HCT116 (cell line): ENCODE results near the gene MADD. TPM values are rescaled to one million over a fixed set of nuclear protein-coding genes. Genes with fewer than 3 reads are reported as not detected.

Experiments
- ATAC-seq: fragments of 200-7000 bp; cut with Tn5 transposase; 2 replicates; pipeline ENCODE4 v1.9.1; 2020; ENCODE audit warnings: mild to moderate bottlenecking, moderate library complexity
- BruUV-seq: library from RNA; stranded (reverse); fragments of 400-500 nt; replicated peaks from 2 replicates; lab custom pipeline; 2021; lab: Mats Ljungman, UMichigan
- CTCF ChIA-PET: fragments of 300-600 bp; sonication (Branson Sonifier 250); formaldehyde crosslinking; loops from one replicate; lab custom pipeline; 2021; ENCODE audit warnings: antibody characterized with exemption; lab: Charles Lee
- POLR2A ChIA-PET: fragments of 300-600, 350-600 bp; sonication (Branson Sonifier 250); formaldehyde crosslinking; loops from one replicate; lab custom pipeline; 2021; ENCODE audit warnings: antibody characterized with exemption; lab: Charles Lee
- RAD21 ChIA-PET, 2 experiments: fragments of 300-600 bp; sonication (Branson Sonifier 250); formaldehyde crosslinking; loops; one replicate each; lab custom pipeline; 2023; ENCODE audit warnings: low total read pairs in 2 of 2; ENCODE audit not compliant: uncharacterized antibody in 2 of 2, unreplicated experiment in 2 of 2, low non-redundant PET in 1 of 2; lab: Charles Lee
- DNase-seq: peaks from one replicate; pipeline ENCODE4 v3.0.0-alpha.2; 2010; ENCODE audit warnings: low read depth, low spot score
- H2AFZ ChIP-seq: fragments of 200-600 bp; shearing (Covaris generic), sonication (generic); 2 replicates; pipeline ENCODE4 v1.6.1; 2017; ENCODE audit warnings: low read depth, mixed run types, mixed read lengths, antibody characterized with exemption, low read length; ENCODE audit not compliant: poor library complexity, severe bottlenecking
- H3K27ac ChIP-seq: 2 replicates; pipeline ENCODE4 v1.5.1; 2012; ENCODE audit warnings: low read depth, low read length
- H3K27me3 ChIP-seq: fragments of 200-600 bp; sonication (generic); 2 replicates; pipeline ENCODE4 v1.6.1; 2016; ENCODE audit warnings: mixed run types, low read length, mixed read lengths; ENCODE audit not compliant: insufficient read depth
- H3K36me3 ChIP-seq, 2 experiments: fragments of 200-500 bp in 1 of 2; fragments of 200-600 bp in 1 of 2; sonication (Bioruptor generic) in 1 of 2; sonication (generic) in 1 of 2; 2 replicates each; pipeline versions ENCODE4 v1.5.1 to v1.6.1; 2014 to 2016; ENCODE audit warnings: low read length in 2 of 2, inconsistent platforms in 1 of 2, mixed read lengths in 1 of 2, mixed run types in 1 of 2; ENCODE audit not compliant: insufficient read depth in 2 of 2, control insufficient read depth in 1 of 2
- H3K4me1 ChIP-seq, 2 experiments: fragments of 200-600 bp in 1 of 2; sonication (generic) in 1 of 2; 2 replicates each; pipeline versions ENCODE4 v1.5.1 to v1.6.1; 2012 to 2017; ENCODE audit warnings: low read length in 2 of 2, inconsistent platforms in 1 of 2, mild to moderate bottlenecking in 1 of 2, mixed read lengths in 1 of 2, mixed run types in 1 of 2, moderate library complexity in 1 of 2; ENCODE audit not compliant: insufficient read depth in 2 of 2, control insufficient read depth in 1 of 2
- H3K4me2 ChIP-seq: fragments of 200-600 bp; sonication (generic); 2 replicates; pipeline ENCODE4 v1.6.1; 2017; ENCODE audit warnings: mixed run types, low read length, mixed read lengths
- H3K4me3 ChIP-seq, 2 experiments: fragments of 200-600 bp in 1 of 2; sonication (generic) in 1 of 2; replicated peaks in 1 of 2; 2 replicates each; pipeline ENCODE4 v1.5.1; 2011 to 2016; ENCODE audit warnings: low read length in 2 of 2, control low read depth in 1 of 2, low read depth in 1 of 2, mild to moderate bottlenecking in 1 of 2, mixed read lengths in 1 of 2, mixed run types in 1 of 2
- H3K79me2 ChIP-seq: fragments of 200-600 bp; sonication (generic); 2 replicates; pipeline ENCODE4 v1.6.1; 2017; ENCODE audit warnings: mild to moderate bottlenecking, mixed run types, low read length, moderate library complexity, mixed read lengths; ENCODE audit not compliant: insufficient read depth
- H3K9ac ChIP-seq: fragments of 200-600 bp; sonication (generic); 2 replicates; pipeline ENCODE4 v1.6.1; 2016; ENCODE audit warnings: low read length, mixed read lengths
- H3K9me2 ChIP-seq: fragments of 200-600 bp; sonication (generic), shearing (Covaris generic); 2 replicates; pipeline ENCODE4 v1.6.1; 2017; ENCODE audit warnings: mixed run types, mild to moderate bottlenecking, moderate library complexity; ENCODE audit not compliant: insufficient read depth
- H3K9me3 ChIP-seq, 2 experiments: fragments of 200-500 bp in 1 of 2; fragments of 200-600 bp in 1 of 2; sonication (Bioruptor generic) in 1 of 2; sonication (generic) in 1 of 2; 2 replicates each; pipeline ENCODE4 v1.6.1; 2014 to 2017; ENCODE audit warnings: low read length in 2 of 2, mixed read lengths in 2 of 2, inconsistent platforms in 1 of 2, low read depth in 1 of 2, mild to moderate bottlenecking in 1 of 2, mixed run types in 1 of 2, moderate library complexity in 1 of 2; ENCODE audit not compliant: control insufficient read depth in 1 of 2, insufficient read depth in 1 of 2
- H4K20me1 ChIP-seq: fragments of 200-600 bp; sonication (generic), shearing (Covaris generic); 2 replicates; pipeline ENCODE4 v1.6.1; 2017; ENCODE audit warnings: mixed run types, mild to moderate bottlenecking, moderate library complexity; ENCODE audit not compliant: insufficient read depth
- CEBPB ChIP-seq: IDR thresholded peaks from 2 replicates; pipeline ENCODE4 v1.6.1; 2012; ENCODE audit warnings: low read depth
- ELF1 ChIP-seq: IDR thresholded peaks from 2 replicates; pipeline ENCODE4 v1.6.1; 2012; ENCODE audit warnings: low read depth, borderline replicate concordance
- EZH2 ChIP-seq: fragments of 200-600 bp; sonication (generic); IDR thresholded peaks from 2 replicates; pipeline ENCODE4 v1.6.1; 2017; ENCODE audit warnings: antibody characterized with exemption, mixed run types
- EZH2phosphoT487 ChIP-seq: fragments of 200-600 bp; IDR thresholded peaks from 2 replicates; pipeline ENCODE4 v1.6.1; 2018; ENCODE audit warnings: antibody characterized with exemption, borderline replicate concordance
- FOSL1 ChIP-seq: IDR thresholded peaks from 2 replicates; pipeline ENCODE4 v1.6.1; 2012; ENCODE audit warnings: low read depth
- JUND ChIP-seq: IDR thresholded peaks from 2 replicates; pipeline ENCODE4 v1.6.1; 2012
- POLR2A ChIP-seq: IDR thresholded peaks from 2 replicates; pipeline ENCODE4 v1.7.0; 2011; ENCODE audit warnings: borderline replicate concordance; ENCODE audit not compliant: insufficient read depth, insufficient read length; ENCODE audit errors: extremely low read depth
- POLR2AphosphoS5 ChIP-seq: IDR thresholded peaks from 2 replicates; pipeline ENCODE4 v1.6.1; 2011; ENCODE audit warnings: mild to moderate bottlenecking, low read depth, low read length, moderate library complexity
- SP1 ChIP-seq: IDR thresholded peaks from 2 replicates; pipeline ENCODE4 v1.6.1; 2012; ENCODE audit warnings: low read depth
- SRF ChIP-seq: IDR thresholded peaks from 2 replicates; pipeline ENCODE4 v1.6.1; 2012; ENCODE audit warnings: low read depth
- TCF7L2 ChIP-seq: IDR thresholded peaks from 2 replicates; pipeline ENCODE4 v1.7.0; 2011; ENCODE audit warnings: borderline replicate concordance, inconsistent platforms; ENCODE audit not compliant: insufficient read depth, insufficient read length; ENCODE audit errors: extremely low read depth
- YY1 ChIP-seq: IDR thresholded peaks from 2 replicates; pipeline ENCODE4 v1.6.1; 2011; ENCODE audit warnings: low read length, low read depth, moderate library complexity, mild to moderate bottlenecking; ENCODE audit not compliant: insufficient replicate concordance; ENCODE audit errors: extremely low read depth
- ZFX ChIP-seq: fragments of 450-650 bp; IDR thresholded peaks from 2 replicates; pipeline ENCODE4 v1.6.1; 2017
- ZNF274 ChIP-seq: fragments of 200-500 bp; sonication (Bioruptor generic); IDR thresholded peaks from 2 replicates; pipeline ENCODE4 v1.6.1; 2014; ENCODE audit warnings: mild to moderate bottlenecking, low read depth, low read length, inconsistent platforms
- intact Hi-C: fragments of 100-400 bp; cut with micrococcal nuclease; formaldehyde crosslinking; loops from 2 replicates; pipeline ENCODE4 v1.10.0; 2022
- total RNA-seq: library from RNA; stranded (reverse); gene quantifications from one replicate; pipeline ENCODE4 v1.2.1, GENCODE V29; 2021; ENCODE audit not compliant: unreplicated experiment
- TF ChIP-seq, protein P1 (sequence below), 3 experiments: fragments of 200-600 bp in 1 of 3; sonication (generic) in 1 of 3; IDR thresholded peaks in 2 of 3; conservative IDR thresholded peaks in 1 of 3; 2 replicates each; pipeline ENCODE4 v1.5.1; 2012 to 2017; ENCODE audit warnings: low read depth in 2 of 3, low read length in 2 of 3, antibody characterized with exemption in 1 of 3, borderline replicate concordance in 1 of 3, control low read depth in 1 of 3, mild to moderate bottlenecking in 1 of 3, mixed read lengths in 1 of 3, mixed run types in 1 of 3, moderate library complexity in 1 of 3; ENCODE audit not compliant: insufficient read depth in 1 of 3
- TF ChIP-seq, protein P2 (sequence below): IDR thresholded peaks from 2 replicates; pipeline ENCODE4 v1.6.1; 2012
- TF ChIP-seq, protein P3 (sequence below): IDR thresholded peaks from 2 replicates; pipeline ENCODE4 v1.6.1; 2011; ENCODE audit warnings: mild to moderate bottlenecking, low read length, moderate library complexity; ENCODE audit not compliant: insufficient replicate concordance; ENCODE audit errors: extremely low read depth
- TF ChIP-seq, protein P4 (sequence below): IDR thresholded peaks from 2 replicates; pipeline ENCODE4 v1.6.1; 2012; ENCODE audit warnings: low read depth

The MADD gene
- total RNA-seq, 1 experiment from 2014 or later: 37.1 TPM

DNA sequence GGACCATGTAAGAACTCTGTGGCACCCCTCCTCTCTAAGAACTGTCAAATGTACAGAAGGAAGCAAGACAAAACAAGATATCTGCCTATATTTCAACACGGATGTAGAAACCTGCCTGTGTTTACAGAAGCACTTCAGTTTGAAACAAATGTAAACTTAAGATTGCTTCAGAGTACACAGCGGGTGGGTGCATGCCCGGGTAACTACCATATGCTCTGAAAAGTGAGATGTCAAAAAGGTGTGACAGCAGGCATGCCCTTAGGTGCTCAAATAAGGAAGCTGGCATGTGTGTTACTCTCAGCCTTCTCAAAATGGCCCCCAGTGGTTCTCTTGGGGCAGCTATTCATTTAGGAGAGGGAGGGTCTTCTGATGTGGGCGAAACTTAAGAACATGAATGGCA lies 26.5 kb upstream of the MADD start:
- Histone ChIP-seq H3K9me2 (no peaks in the 10 kb centered on the region), H2AFZ (no peak overlapping the region)
- DNase-seq: no peak
- RAD21 ChIA-PET: no interaction called here
- CTCF ChIA-PET: interaction anchor here (1.0 kb wide), 1 partner anchor 15 kb away, joined by 3 read pairs; no protein-coding TSS in a partner anchor
- no peak for ATAC-seq
- TF ChIP-seq, protein P1, sequence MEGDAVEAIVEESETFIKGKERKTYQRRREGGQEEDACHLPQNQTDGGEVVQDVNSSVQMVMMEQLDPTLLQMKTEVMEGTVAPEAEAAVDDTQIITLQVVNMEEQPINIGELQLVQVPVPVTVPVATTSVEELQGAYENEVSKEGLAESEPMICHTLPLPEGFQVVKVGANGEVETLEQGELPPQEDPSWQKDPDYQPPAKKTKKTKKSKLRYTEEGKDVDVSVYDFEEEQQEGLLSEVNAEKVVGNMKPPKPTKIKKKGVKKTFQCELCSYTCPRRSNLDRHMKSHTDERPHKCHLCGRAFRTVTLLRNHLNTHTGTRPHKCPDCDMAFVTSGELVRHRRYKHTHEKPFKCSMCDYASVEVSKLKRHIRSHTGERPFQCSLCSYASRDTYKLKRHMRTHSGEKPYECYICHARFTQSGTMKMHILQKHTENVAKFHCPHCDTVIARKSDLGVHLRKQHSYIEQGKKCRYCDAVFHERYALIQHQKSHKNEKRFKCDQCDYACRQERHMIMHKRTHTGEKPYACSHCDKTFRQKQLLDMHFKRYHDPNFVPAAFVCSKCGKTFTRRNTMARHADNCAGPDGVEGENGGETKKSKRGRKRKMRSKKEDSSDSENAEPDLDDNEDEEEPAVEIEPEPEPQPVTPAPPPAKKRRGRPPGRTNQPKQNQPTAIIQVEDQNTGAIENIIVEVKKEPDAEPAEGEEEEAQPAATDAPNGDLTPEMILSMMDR (IDR thresholded peaks at IDR 0.05 in 2 of 3, conservative IDR thresholded peaks at IDR 0.05 in 1 of 3; ENCODE audit: borderline replicate concordance in 1 of 3, insufficient read depth in 1 of 3, low read depth in 2 of 3, low read length in 2 of 3): no peak
- no peak for TF ChIP-seq YY1
- no peak for TF ChIP-seq JUND
- TF ChIP-seq SRF: no peak
- TF ChIP-seq, protein P2, sequence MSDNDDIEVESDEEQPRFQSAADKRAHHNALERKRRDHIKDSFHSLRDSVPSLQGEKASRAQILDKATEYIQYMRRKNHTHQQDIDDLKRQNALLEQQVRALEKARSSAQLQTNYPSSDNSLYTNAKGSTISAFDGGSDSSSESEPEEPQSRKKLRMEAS: no peak
- no peak for TF ChIP-seq ELF1
- TF ChIP-seq POLR2A: no peak
- TF ChIP-seq, protein P3, sequence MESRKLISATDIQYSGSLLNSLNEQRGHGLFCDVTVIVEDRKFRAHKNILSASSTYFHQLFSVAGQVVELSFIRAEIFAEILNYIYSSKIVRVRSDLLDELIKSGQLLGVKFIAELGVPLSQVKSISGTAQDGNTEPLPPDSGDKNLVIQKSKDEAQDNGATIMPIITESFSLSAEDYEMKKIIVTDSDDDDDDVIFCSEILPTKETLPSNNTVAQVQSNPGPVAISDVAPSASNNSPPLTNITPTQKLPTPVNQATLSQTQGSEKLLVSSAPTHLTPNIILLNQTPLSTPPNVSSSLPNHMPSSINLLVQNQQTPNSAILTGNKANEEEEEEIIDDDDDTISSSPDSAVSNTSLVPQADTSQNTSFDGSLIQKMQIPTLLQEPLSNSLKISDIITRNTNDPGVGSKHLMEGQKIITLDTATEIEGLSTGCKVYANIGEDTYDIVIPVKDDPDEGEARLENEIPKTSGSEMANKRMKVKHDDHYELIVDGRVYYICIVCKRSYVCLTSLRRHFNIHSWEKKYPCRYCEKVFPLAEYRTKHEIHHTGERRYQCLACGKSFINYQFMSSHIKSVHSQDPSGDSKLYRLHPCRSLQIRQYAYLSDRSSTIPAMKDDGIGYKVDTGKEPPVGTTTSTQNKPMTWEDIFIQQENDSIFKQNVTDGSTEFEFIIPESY: no peak
- no peak for TF ChIP-seq ZFX
- TF ChIP-seq ZNF274: no peak
- no peak for TF ChIP-seq CEBPB
- no peak for TF ChIP-seq POLR2AphosphoS5
- TF ChIP-seq EZH2: no peak
- TF ChIP-seq SP1: no peak
- no peak for TF ChIP-seq FOSL1
- TF ChIP-seq TCF7L2: no peak
- TF ChIP-seq EZH2phosphoT487: no peak
- TF ChIP-seq, protein P4, sequence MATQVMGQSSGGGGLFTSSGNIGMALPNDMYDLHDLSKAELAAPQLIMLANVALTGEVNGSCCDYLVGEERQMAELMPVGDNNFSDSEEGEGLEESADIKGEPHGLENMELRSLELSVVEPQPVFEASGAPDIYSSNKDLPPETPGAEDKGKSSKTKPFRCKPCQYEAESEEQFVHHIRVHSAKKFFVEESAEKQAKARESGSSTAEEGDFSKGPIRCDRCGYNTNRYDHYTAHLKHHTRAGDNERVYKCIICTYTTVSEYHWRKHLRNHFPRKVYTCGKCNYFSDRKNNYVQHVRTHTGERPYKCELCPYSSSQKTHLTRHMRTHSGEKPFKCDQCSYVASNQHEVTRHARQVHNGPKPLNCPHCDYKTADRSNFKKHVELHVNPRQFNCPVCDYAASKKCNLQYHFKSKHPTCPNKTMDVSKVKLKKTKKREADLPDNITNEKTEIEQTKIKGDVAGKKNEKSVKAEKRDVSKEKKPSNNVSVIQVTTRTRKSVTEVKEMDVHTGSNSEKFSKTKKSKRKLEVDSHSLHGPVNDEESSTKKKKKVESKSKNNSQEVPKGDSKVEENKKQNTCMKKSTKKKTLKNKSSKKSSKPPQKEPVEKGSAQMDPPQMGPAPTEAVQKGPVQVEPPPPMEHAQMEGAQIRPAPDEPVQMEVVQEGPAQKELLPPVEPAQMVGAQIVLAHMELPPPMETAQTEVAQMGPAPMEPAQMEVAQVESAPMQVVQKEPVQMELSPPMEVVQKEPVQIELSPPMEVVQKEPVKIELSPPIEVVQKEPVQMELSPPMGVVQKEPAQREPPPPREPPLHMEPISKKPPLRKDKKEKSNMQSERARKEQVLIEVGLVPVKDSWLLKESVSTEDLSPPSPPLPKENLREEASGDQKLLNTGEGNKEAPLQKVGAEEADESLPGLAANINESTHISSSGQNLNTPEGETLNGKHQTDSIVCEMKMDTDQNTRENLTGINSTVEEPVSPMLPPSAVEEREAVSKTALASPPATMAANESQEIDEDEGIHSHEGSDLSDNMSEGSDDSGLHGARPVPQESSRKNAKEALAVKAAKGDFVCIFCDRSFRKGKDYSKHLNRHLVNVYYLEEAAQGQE: no peak
- TF ChIP-seq, all 23 proteins: peak for 0
- no peak overlapping the region for H3K4me3 ChIP-seq
- no peaks in the 10 kb centered on the region for H4K20me1 ChIP-seq
- H3K9ac ChIP-seq: no peak overlapping the region
- no peak overlapping the region for H3K4me2 ChIP-seq
- POLR2A ChIA-PET: no interaction called here
- no peaks in the 10 kb centered on the region for H3K27me3 ChIP-seq
- H3K9me3 ChIP-seq: no peaks in the 10 kb centered on the region
- intact Hi-C loops: no loop called here
- H3K36me3 ChIP-seq: peaks cover 21 to 29% of the 10 kb centered on the region in 2 experiments; a peak in 3 of 4 replicates
- H3K4me1 ChIP-seq: peaks cover 4 to 8% of the 10 kb centered on the region in 2 experiments; a peak in 2 of 4 replicates
- BruUV-seq: no TSS peak
- no peak overlapping the region for H3K27ac ChIP-seq
- H3K79me2 ChIP-seq: peaks cover 10% of the 10 kb centered on the region
